Nucleus accumbens (tissue), 56 donors: Measurements from ENCODE around the gene EPHA7.

Experiments used
- DNase-seq, 56 donors: peaks; one replicate each; lab custom pipeline; 2025; lab: John Stamatoyannopoulos, UW

EPHA7 gene

DNA sequence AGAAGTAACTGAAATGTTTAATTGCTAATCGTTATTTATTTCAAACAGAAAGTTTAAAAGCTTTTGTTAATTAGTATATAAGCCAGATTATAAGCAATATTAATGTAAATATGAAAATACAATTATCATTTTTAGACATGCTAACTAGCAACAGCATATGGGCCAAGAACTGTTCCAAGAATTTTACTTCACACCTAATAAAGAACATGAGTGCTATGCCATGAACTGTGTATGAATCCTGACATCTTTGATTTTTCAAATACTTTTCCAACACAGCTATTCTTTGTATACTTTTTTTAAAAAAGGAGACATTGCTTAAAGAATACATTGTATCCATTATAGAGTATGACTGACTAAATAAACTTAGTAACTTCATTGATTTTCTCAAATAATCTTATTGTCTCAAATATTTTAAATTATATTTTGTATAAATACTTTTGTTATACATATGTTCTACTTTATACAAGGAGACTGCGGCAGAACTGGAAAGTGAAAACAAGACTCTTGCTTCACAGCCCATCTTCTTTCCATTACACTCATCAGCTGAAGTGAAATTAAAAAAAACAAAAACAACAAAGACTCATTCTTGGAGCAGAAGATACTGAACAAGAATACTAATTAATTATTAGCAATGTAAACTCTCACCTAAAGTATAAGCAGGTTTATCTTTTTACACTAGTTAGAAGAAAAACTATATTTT is 89.9 kb downstream of the EPHA7 start:
- no peak for DNase-seq

DNA sequence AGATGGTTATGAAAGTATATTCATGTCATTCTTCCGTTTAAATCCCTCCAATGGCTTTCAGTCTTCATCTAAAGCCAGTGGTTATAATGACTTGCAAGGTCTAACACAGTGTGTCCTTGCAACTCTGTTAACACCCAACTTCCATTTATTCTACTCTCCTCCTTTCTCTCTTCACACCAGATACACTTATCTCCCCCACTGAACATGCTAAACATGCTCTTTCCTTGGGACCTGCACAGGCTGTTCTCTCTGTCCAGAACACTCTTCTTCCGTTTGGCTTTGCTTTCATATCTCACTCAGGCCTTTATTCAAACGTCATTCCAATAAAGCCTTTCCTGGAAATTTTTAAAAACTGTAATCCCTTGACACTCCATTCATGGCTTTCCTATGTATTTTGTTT is 91.5 kb downstream of the EPHA7 start:
- DNase-seq = no peak

DNA sequence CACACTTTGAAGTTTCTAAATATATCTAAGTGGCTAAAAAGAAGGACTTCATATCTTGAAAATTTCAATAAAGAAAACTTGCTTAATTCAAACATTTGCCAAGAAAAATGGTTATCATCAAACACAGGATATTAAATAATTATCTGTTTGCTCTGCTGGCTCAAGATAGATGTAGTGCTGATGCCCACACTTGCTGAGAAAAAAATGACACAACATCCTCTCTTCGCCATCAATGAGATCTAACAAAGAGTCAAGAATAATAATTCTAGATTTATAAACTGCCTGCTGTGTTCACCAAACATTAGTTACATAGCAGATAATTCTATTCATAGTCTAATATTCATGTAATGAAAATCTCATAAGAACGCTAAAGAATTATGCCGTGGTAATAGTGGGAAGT is 93.6 kb downstream of the EPHA7 start:
- DNase-seq = no peak

DNA sequence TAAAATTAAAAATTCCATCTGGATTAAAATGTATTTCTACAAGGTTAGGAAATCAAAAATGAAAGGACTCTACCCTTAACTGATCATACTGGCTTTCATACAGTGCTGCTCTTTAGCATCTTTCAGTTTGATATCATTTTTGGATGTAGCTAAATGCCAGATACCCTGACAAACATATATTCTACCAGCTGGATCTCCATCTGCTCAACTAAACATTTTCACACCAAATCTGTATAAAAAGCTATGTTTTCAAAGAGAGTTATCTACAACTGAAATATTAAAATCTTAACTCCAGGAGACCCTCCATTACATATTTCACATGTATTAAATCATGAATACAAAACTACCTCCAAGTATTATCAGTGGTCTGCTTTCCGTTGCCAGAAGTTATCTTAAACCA is 95.7 kb downstream of the EPHA7 start:
- no peak for DNase-seq

DNA sequence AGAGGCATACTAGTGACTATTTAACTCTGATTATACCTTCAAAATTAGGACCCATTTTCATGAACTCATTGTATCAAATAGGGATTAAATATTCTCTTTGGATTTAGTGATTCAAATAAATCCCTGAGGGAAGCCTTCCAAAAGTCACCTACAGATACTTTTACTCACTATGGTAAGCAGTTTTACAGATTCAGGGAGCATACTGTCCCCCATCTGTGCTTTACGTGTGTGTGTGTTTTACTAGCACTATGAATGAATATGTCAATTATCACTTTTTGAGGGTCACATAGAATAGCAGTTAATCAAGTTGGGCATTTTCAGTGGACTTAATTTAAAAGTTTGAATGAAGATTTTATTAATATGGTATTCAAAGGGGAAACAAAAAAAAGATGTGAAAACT is 96.7 kb downstream of the EPHA7 start:
- DNase-seq = no peak

DNA sequence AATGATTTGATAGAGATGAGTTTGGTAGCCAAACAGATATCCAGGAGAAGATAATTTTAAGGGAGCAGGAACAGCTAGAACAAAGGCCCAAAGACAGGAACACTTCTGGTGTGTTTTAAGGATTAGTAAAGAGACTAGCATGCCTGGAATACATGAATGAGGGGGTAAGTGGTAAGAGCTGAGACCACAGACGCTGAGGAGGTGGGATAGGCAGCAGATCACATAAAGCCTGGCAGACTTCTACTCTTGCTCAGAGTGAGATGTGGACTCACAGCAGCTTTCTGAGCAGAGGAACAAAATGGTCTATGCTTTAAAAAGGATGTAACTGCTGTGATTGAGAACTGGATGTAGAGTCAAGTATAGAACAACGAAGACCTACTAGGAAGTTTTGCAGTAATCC is 100.1 kb downstream of the EPHA7 start:
- no peak for DNase-seq

DNA sequence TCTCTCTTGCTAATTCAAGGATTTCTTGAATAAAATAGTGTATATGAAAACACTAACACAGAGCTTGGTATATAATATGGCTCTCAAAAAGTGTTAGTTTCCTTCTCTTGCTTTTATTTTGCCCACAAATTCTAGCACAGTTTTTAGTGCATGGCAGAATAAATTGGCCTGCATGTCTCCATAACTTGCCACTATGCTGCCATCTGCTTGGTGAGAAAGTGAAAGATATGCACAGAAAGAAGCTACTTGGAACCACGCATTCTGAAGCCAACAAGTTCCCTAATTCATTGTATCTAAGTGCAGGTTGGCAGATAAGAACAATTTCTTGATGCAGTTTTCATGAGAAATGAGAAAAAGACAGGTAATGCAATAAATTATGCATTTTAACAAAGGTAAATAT is 101.2 kb downstream of the EPHA7 start:
- DNase-seq = no peak

DNA sequence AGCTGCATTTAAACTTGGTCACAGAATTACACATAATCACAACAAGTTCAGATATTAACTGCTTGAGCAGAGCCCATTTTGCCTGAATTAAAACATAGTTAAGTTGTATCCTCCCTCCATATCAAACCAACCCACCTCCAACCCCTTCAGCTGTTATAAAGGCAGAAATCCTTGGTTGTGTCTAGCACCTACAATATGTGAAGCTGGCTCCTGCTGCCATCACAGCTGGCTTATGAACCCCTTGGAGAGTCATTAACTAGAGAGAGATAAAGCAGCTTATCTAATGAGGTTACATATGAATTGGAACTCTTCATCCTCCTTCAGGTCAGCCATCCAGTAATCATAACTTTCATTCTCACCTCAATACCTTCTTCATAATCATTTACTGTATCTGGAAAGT is 101.8 kb downstream of the EPHA7 start:
- DNase-seq = no peak

DNA sequence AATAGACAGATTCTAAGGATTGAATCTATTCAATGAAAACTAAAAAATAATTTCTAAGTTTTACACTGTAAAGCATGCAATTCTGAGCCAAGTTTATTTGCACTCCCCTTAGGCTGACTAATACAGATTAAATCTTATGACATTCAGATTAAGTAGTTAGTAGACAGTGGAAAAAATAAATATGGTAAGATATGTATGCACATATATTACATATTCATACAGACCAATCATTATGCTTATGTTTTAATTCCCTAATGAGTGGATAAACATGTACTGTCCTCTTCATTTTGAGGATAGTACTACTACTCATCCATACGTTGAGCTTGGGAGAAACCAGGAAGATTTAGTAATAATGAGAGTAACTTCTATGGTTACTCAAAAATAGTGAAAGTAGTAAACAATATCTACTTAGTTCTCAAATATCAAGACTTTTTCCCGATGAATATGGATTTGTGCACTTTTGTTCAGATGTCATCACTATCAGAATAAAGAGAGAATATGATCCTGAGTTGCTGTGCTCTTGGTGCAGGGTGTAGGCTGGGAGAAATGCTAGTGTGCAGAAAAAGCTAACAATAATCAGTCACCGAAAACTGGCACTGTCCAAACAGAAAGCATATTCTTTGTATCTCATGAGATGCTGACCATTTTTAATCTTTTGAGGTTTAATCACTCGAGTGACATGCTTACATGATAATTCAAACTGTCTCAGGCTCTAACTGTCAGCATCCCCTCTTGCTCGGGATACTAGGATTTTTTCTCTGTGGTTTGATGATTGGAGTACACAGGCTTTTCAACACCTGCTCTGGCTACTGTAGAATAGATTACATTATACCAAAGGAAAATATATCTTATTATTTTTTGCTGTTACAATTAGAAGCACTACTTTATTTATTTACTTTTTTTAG is 111.6 kb downstream of the EPHA7 start:
- no peak for DNase-seq

DNA sequence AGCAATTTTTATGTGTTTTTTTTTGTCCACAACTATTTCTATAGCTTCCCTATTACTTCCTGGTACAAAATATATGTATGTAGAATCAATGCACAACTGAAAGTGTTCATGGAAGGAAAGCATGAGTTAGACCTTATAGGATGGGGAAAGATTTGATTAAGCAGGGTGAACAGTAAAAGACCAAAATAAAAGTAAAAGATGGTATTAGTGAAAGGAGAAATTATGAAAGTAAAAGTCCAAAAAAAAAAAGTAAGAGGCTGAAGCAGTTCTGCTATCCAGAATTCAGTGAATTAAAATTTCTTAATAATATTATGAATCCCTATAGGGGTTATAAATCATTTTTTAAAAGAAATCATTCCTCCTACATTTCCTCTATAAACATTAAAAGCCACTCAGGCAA is 114.3 kb downstream of the EPHA7 start:
- no peak for DNase-seq

DNA sequence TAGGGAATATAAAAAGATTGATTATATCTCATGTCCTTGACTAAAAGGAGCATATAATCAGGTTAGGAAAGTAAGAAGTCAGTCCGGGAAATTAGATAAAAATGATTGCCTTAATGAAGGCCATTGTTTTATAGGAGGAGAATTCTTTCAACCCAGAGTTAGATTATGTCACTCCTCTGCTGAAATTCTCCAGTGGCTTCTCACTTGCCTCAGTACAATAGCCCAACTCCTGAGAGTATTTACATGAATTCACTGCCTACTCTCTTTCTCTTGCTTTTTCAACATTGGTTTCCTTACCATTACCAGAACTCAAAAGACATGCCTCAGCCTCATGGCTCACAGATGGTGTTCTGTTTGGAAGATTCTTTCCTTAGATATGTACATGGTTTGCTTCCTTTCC is 114.9 kb downstream of the EPHA7 start:
- no peak for DNase-seq

DNA sequence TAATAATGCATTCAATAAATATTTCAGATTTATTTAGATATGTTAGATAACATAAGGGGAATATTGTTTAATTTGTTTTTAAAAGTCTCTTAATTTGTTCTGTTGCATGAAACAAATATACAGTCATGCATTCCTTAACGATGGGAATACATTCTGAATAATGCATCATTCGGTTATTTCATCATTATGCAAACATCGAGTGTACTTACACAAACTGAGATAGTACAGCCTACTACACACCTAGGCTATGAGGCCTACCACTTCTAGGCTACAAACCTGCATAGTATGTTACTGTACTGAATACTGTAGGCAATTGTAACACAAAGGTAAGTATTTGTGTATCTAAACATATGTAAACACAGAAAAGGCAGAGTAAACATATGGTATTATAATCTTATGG is 118.7 kb downstream of the EPHA7 start:
- DNase-seq = no peak

DNA sequence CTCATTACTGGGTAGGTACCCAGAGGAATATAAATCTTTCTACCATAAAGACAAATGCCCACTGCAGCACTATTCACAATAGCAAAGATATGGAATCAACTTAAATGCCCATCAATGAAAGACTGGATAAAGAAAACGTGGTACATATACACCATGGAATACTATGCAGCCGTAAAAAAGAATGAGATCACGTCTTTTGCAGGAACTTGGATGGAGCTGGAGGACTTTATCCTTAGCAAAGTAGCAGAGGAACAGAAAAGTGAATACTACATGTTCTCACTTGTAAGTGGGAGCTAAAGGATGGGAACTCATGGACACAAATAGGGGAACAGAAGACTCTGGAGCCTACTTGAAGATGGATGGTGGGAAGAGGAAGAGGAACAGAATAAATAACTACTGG is 119.7 kb downstream of the EPHA7 start:
- DNase-seq = no peak

DNA sequence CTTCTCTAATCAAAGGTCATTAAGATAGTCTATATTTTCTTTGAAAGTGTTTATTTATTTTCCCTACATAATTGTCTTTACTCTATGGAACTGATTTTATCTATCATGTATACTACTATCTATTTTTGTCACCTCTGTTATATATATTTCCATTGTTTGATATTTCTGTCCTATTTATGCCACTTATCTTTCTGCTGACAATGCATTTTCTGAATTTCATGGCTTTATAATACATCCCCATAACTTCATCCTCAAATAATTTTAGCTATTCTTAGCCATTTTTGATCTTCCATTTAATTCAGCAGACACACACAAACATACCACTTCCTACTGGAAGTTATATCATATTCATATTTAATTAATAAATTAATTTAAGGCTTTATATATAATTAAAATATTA is 123.7 kb downstream of the EPHA7 start:
- no peak for DNase-seq

DNA sequence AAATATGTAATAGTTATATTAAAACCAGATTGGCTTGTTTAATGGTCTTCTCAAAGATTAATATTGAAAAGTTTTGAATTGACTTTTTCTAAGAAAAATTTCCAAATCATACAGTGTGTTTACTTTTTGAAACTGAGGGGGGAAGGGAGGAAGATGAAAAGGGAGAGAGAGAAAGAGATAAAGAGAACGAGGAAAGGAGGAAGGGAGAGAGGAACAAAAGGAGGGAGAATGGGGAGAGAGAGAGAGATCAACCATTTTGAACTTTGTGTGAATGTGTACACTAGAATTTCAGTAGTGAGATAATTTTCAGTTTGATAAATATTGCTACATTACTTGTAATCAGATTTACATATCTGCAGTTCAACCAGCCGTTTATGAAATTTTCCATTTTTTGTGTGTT is 124.5 kb downstream of the EPHA7 start:
- DNase-seq = no peak

DNA sequence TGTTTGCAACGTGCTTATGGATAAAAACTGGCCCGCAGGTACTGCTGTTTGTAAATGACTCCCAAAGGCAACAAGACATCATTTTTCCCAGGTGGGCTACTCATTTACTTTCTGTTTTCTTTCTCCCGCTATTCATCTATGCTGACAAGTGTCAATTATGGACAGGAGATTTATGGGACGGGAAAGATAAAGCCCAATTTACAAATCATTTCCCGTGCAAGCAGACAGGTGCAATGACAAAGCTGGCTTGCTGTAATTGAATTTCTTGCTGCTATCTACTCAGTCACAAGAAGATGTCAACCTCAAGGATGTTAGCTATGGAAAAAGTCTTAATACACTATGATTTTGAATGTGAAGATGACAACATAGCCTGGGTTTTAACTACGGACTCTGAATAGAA is 125.5 kb downstream of the EPHA7 start:
- no peak for DNase-seq

DNA sequence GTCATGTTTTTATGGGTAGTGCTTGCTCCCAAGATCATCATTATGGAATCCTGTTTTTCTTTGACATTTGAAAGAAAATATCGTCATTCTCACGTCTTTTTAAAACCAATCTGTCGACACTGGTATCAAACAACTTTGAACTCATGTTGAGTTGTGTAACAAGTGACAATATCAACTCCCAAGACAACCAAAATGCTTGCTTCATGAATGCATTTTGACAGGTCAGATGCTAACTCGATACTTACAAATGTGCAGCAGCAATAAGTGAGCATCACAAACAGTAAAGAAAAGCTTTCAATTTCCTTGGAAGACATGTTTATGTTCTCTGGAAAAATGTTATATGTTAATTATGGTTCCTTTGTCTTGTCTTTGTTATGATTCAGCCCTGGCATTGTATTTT is 125.9 kb downstream of the EPHA7 start:
- DNase-seq = no peak

DNA sequence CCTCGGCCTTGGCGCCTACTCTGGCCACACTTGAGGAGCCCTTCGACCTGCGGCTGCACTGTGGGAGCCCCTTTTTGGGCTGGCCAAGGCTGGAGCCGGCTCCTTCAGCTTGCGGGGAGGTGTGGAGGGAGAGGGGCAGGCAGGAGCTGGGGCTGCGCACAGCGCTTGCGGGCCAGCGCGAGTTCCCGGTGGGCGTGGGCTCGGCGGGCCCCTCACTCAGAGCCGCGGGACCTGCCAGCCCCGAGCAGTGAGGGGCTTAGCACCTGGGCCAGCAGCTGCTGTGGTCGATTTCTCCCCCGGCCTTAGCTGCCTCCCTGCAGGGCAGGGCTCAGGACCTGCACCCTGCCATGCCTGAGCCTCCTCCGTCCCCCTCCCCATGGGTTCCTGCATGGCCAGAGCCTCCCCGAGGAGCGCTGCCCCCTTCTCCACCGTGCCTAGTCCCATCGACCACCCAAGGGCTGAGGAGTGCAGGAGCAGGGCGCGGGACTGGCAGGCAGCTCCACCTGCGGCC is 136.8 kb downstream of the EPHA7 start:
- no peak for DNase-seq

DNA sequence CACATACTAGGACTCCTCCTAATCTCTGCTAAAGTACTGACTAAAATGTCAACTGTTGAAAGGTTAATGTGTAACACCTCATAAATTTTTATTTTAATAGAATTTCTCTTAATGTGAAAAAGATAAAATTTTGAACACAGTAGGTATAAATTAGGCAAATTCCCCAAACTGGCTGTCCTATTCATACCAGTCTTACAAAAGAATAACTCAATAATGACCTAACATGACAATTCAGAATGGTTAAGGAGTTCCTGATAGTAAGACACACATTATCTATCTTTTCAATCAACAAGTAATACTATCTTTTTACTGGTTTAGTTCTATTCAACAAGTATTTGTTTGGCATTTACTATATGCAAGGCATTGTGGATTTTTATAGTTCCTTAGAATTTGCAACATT is 141.1 kb downstream of the EPHA7 start:
- no peak for DNase-seq

DNA sequence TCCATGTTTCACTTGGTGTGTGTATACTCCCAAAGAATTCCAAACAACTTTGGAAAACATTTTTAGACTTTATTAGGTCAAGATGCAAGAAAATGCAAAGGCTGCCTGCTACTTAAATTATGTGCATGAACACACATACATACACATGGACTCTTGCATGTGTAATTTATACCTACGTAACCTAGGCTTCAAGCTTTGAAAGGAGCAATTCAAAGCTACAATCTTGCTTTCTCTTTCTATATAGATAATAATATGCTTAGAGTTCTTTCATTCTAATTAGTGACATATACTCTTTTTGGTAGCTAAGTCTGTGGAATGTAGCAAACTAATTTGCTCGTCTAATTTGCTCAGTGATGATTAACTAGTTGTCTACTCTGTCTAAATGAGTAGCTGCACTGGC is 146.5 kb downstream of the EPHA7 start:
- no peak for DNase-seq

DNA sequence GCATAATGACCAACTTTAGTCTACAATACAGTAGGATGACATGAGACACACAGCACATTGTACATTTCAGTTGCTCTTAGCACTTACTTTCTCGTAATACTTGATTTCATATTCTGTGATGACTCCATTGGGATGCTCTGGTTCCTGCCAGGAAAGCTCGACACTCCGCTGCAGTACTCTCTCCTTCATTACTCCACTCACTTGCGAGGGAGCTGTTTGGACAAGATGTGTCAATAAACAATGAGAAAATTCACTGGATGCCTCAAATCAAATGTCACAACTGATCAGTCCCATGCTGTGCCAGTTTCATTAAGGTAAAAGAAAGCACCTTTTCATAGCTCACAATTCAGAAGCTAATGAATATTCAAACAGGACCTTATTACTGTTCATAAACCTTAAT is 147.1 kb downstream of the EPHA7 start:
- DNase-seq = peak in 12 of 56 donors; percentile 1 to 19 (median 4)
